H1 (cell line): ENCODE data around the gene FUBP3. TPM values are rescaled to one million over a fixed set of nuclear protein-coding genes. Genes with fewer than 3 reads are reported as not detected.

Source experiments
- BACH1 ChIP-seq: IDR thresholded peaks from 2 replicates; pipeline ENCODE4 v1.6.1; 2012; ENCODE audit warnings: low read length, improper control_type of control experiment
- SP1 ChIP-seq: IDR thresholded peaks from 2 replicates; pipeline ENCODE4 v1.6.1; 2011; ENCODE audit warnings: low read depth, low read length
- polyA plus RNA-seq, 7 experiments: library from polyadenylated mRNA; depleted of rRNA in 3 of 7; stranded (reverse) in 5 of 7; unstranded in 2 of 7; fragments of >200 nt in 5 of 7; fragments of 200-250 nt in 2 of 7; gene quantifications; 1 replicate in 5 of 7; 2 replicates in 1 of 7; 4 replicates in 1 of 7; pipeline versions ENCODE4 v1.2.1 to v1.2.3, GENCODE V29; 2011 to 2013; ENCODE audit warnings: missing spikeins in 2 of 7, mixed read lengths in 2 of 7
- total RNA-seq: library from RNA; stranded (reverse); fragmentation: NEBNext Ultra II Directional; extraction: Animal tissue kit (Norgen Biotek cat#: 25700); gene quantifications from 2 replicates; pipeline ENCODE4 v1.2.1, GENCODE V29; 2021

Gene FUBP3
- total and polyA plus RNA-seq, 2 of the 8 experiments (the other 6 are each of a cell fraction or from before 2014, with no cell fraction given), result 23.7 to 76.4 TPM

- no peak for TF ChIP-seq BACH1
- no peak for TF ChIP-seq SP1
Observed at GRCh38 chr9:130598188-130598587, 18.8 kb downstream of the FUBP3 start (continued).
